Stomach (tissue), 9 donors: ENCODE results near the gene LCP1. TPM values are rescaled to one million over a fixed set of nuclear protein-coding genes. Genes with fewer than 3 reads are reported as not detected.
A peak's percentile ranks its signal among the peaks of the same experiment; 100 is the strongest.

Experiments
- DNase-seq, 2 donors: peaks; one replicate each; pipeline versions ENCODE4 v3.0.0 to v3.0.0-alpha.2; 2013 to 2019
- H3K27ac ChIP-seq, 5 donors: fragments of 200-600 bp in 4 of 5; sonication (generic) in 4 of 5; one replicate each; pipeline ENCODE4 v1.5.1; 2013 to 2019; ENCODE audit warnings: mild to moderate bottlenecking in 1 of 5, moderate library complexity in 1 of 5
- H3K27me3 ChIP-seq, 3 donors: fragments of 200-600 bp; sonication (generic); one replicate each; pipeline ENCODE4 v1.5.1; 2017 to 2019; ENCODE audit warnings: mixed run types in 1 of 3
- H3K36me3 ChIP-seq, 4 donors: fragments of 200-600 bp; sonication (generic); 1 replicate in 3 of 4; 2 replicates in 1 of 4; pipeline ENCODE4 v1.5.1; 2016 to 2019
- H3K4me1 ChIP-seq, 4 donors: fragments of 200-600 bp; sonication (generic); one replicate each; pipeline ENCODE4 v1.5.1; 2016 to 2019
- H3K4me3 ChIP-seq, 4 donors: fragments of 200-600 bp; sonication (generic) in 3 of 4; one replicate each; pipeline ENCODE4 v1.5.1; 2016 to 2019; ENCODE audit warnings: mild to moderate bottlenecking in 1 of 4
- H3K9me3 ChIP-seq, 4 donors: fragments of 200-600 bp; sonication (generic); one replicate each; pipeline ENCODE4 v1.5.1; 2016 to 2019
- EP300 ChIP-seq: sonication (generic); formaldehyde crosslinking; IDR thresholded peaks from one replicate; pipeline ENCODE4 v1.6.1; 2017; ENCODE audit warnings: antibody characterized with exemption
- POLR2A ChIP-seq, 4 donors: fragments of 450-650 bp; IDR thresholded peaks; one replicate each; pipeline ENCODE4 v1.6.1; 2016; ENCODE audit warnings: antibody characterized with exemption in 4 of 4, control low read depth in 2 of 4, mild to moderate bottlenecking in 1 of 4, moderate library complexity in 1 of 4
- POLR2AphosphoS5 ChIP-seq, 3 donors: sonication (generic); formaldehyde crosslinking; IDR thresholded peaks; one replicate each; pipeline ENCODE4 v1.6.1; 2016; ENCODE audit warnings: antibody characterized with exemption in 3 of 3
- WGBS, 5 donors: extraction: QIAGEN DNeasy Blood & Tissue Kit in 3 of 5; methylation state at CpG; one replicate each; pipeline versions ENCODE4 v1.1.5 to v1.1.7; 2013 to 2018; 5-methylcytosine and 5-hydroxymethylcytosine counted together
- intact Hi-C: fragments of 100-400 bp; cut with DNase I; formaldehyde crosslinking; loops from one replicate; pipeline ENCODE4 v1.15.1; 2023; ENCODE audit warnings: low total_unique reads
- polyA plus RNA-seq, 3 donors: library from polyadenylated mRNA; stranded (reverse); fragments of 200-250 nt; gene quantifications; one replicate each; pipeline ENCODE4 v1.2.3, GENCODE V29; 2013
- total RNA-seq, 5 donors: library from RNA; depleted of rRNA; stranded (reverse); fragments of >200 nt; gene quantifications; one replicate each; pipeline versions ENCODE4 v1.1.0 to v1.2.3, GENCODE V29; 2014 to 2016
- TF ChIP-seq, protein P1 (sequence below), 7 experiments: fragments of 450-650 bp in 4 of 7; fragments of 200-600 bp in 3 of 7; sonication (generic) in 3 of 7; IDR thresholded peaks; one replicate each; pipeline ENCODE4 v1.5.1; 2016 to 2019; ENCODE audit warnings: antibody characterized with exemption in 7 of 7, control low read depth in 2 of 7, mild to moderate bottlenecking in 1 of 7
- donor health status: healthy with polysubstance abuse.
- donor health status: Bipolar disorder and iron deficiency.
- donor health status: healthy.

LCP1 gene
- total and polyA plus RNA-seq, 8 donors, result 10.6 to 44.6 (median 20.0) TPM; not detected in 1

DNA sequence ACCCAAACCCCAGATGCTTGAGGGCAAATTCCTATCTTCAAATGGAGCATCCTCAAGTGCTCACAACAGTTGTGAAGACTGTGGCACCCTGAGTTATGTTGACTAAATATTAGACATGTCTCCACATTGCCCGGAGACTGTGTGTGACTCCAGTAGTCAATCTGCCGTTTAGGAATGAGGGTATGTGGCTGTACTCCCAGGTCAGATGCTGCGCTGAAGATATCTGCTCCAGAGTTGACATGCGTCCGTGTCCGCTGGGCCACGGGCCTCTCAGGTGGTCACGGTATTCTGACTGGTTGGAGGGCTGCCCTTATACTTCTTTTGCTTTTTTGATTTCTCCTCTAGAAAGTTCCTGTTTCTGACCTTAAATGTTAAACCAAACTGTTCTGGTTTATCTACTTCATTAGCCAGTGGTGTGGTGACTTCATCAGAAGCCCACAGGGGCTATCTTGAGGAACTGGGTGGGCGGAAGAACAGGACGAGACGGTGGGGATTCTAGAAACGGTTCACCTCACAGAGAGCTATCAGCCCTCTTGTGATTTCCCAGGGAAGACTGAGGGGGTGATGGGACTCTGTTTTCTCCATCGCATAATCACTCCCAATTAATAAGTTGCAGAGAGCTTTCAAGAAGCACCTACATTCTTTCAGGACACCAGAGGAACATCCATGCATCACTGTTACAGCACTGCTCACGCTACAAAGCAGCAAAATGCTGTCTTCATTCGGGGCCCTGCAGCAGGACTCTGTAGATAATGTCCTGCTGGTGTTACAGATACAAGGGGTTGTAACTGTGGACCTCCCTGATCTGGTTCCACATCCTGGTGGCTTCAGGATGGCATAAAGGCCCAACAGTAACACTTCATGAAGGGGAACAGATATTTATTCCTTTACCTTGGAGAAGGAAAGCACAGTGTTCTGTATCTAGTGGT, 1.3 kb upstream of the LCP1 start:
- DNase-seq, result no peak
- Histone ChIP-seq H3K4me3 (no peak overlapping the region), H3K4me1 (peaks cover 0 to 12% (median 0%) of the 10 kb centered on the region in 4 donors), H3K27ac (peak overlapping the region in 4 of 5 donors; percentile 46 to 75 (median 67)), H3K36me3 (no peaks in the 10 kb centered on the region), H3K27me3 (no peaks in the 10 kb centered on the region), H3K9me3 (no peaks in the 10 kb centered on the region)
- TF ChIP-seq POLR2A (IDR thresholded peaks at IDR 0.05) (no peak), POLR2AphosphoS5 (IDR thresholded peaks at IDR 0.05) (no peak), EP300 (no peak)
- TF ChIP-seq, protein P1, sequence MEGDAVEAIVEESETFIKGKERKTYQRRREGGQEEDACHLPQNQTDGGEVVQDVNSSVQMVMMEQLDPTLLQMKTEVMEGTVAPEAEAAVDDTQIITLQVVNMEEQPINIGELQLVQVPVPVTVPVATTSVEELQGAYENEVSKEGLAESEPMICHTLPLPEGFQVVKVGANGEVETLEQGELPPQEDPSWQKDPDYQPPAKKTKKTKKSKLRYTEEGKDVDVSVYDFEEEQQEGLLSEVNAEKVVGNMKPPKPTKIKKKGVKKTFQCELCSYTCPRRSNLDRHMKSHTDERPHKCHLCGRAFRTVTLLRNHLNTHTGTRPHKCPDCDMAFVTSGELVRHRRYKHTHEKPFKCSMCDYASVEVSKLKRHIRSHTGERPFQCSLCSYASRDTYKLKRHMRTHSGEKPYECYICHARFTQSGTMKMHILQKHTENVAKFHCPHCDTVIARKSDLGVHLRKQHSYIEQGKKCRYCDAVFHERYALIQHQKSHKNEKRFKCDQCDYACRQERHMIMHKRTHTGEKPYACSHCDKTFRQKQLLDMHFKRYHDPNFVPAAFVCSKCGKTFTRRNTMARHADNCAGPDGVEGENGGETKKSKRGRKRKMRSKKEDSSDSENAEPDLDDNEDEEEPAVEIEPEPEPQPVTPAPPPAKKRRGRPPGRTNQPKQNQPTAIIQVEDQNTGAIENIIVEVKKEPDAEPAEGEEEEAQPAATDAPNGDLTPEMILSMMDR (IDR thresholded peaks at IDR 0.05), result no peak
- 72 to 82% (median 80%) methylated on average over 12 to 15 of the region's 15 CpGs for WGBS, 5 donors
- intact Hi-C loops, result no loop called here

DNA sequence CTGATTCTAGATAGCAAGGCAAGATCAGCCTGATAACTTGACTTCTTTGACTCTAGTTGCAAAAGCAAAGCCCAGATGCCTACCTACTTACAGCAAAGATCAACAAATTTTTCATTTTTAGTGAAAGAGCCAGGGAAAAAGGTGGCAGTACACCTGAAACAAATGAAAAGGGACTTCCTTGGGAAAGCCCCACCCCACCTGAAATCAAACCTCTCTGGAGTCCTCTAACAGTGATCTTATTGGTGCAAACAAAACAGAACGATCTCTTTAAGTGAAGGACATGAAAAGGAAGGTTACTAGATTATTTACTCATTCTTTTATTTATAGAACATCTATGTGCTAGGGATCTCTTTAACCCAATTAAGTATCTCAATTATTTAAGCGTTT, 507 bp upstream of the LCP1 start:
- H3K27ac ChIP-seq, result peak overlapping the region in 4 of 5 donors; percentile 46 to 75 (median 67)
- H3K4me3 ChIP-seq, result no peak overlapping the region
- H3K4me1 ChIP-seq, result peaks cover 0 to 12% (median 0%) of the 10 kb centered on the region in 4 donors
- TF ChIP-seq POLR2AphosphoS5 (IDR thresholded peaks at IDR 0.05) (no peak), EP300 (no peak), POLR2A (IDR thresholded peaks at IDR 0.05) (no peak)
- TF ChIP-seq, protein P1 (IDR thresholded peaks at IDR 0.05), result no peak
- intact Hi-C loops, result no loop called here
- H3K27me3 ChIP-seq, result no peaks in the 10 kb centered on the region
- H3K9me3 ChIP-seq, result no peaks in the 10 kb centered on the region
- H3K36me3 ChIP-seq, result no peaks in the 10 kb centered on the region
- whole genome bisulfite sequencing, 5 donors, result 27 to 48% (median 39%) methylated on average over 2 of the region's 2 CpGs
- no peak for DNase-seq

DNA sequence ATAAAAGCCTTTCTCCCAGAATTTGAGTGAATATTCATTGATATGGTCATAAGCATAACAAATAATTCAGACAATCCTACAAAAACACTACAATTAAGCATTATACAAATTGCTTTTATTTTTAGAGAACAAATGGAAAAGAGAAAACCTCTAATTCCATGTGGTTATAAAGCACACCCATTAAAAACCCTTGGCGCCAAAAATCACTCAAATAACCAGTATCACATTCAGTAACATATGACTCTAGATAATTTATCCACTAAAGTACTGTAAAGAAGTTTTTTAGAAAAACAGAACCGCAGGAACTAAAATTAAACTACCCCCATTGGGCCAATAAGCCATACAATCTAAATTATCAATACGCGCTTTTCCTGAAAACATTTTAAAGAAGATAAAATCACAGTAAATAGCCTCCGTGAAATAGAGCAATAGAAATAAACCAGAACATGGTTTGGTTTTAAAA, 569 bp downstream of the LCP1 start:
- no peaks in the 10 kb centered on the region for H3K27me3 ChIP-seq
- no peak for DNase-seq
- H3K27ac ChIP-seq, result peak overlapping the region in 4 of 5 donors; percentile 5 to 75 (median 70)
- WGBS, 5 donors, result 67 to 88% (median 80%) methylated on average over 5 of the region's 5 CpGs
- H3K9me3 ChIP-seq, result no peaks in the 10 kb centered on the region
- H3K4me3 ChIP-seq, result peak overlapping the region; percentile 16 to 38 (median 30)
- no peaks in the 10 kb centered on the region for H3K36me3 ChIP-seq
- TF ChIP-seq EP300 (no peak), POLR2AphosphoS5 (IDR thresholded peaks at IDR 0.05) (no peak), POLR2A (IDR thresholded peaks at IDR 0.05) (no peak)
- TF ChIP-seq, protein P1 (IDR thresholded peaks at IDR 0.05), result no peak
- peaks cover 0 to 12% (median 0%) of the 10 kb centered on the region in 4 donors for H3K4me1 ChIP-seq
- intact Hi-C loops, result no loop called here

DNA sequence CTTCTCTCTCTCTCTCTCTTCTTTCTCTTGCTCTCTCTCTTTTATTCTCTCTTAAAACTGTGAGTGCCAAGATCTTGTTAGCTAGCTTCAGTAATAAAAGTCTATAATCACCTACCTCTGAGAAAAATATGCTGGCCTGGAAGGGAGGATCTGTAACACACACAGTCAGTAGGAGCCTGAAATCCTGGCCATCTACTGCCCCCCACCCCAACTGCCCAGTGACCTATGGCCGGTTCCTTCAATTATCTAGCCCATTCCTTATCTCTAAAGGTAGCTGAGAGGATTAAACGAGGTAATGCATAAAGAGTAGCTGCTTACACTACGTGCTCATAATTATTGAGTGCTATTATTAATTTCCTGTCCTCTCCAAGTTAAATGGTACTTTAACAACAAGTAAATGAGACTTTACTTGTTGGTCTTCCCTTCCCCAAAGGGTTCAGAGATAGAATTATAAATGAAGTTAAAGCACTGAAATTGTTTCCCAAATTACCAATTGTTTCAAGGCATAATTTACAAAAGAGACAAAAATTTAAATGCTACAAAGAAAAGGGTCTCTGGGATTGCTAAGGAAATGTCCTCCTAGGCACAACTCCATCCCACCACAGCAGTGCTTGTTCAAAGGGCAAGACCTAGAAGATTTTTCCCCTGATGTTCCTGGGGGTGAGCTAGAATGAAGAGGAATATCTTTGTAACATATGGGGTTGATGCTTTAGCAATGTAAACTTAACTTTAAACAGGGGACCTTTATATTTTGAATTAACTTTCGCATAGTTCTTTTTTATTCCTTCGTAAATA, 1.8 kb downstream of the LCP1 start:
- 37 to 43% (median 40%) methylated on average over 5 of the region's 5 CpGs for WGBS, 5 donors

More for the DNA sequence above, 1.8 kb downstream of the LCP1 start:
- TF ChIP-seq, protein P1 (IDR thresholded peaks at IDR 0.05), result no peak
- TF ChIP-seq POLR2AphosphoS5 (IDR thresholded peaks at IDR 0.05) (no peak), POLR2A (IDR thresholded peaks at IDR 0.05) (no peak), EP300 (no peak)
- Histone ChIP-seq H3K27ac (peak overlapping the region in 4 of 5 donors; percentile 57 to 75 (median 70)), H3K27me3 (no peaks in the 10 kb centered on the region), H3K36me3 (no peaks in the 10 kb centered on the region), H3K4me3 (peak overlapping the region in 3 of 4 donors; percentile 23 to 38 (median 33)), H3K9me3 (no peaks in the 10 kb centered on the region), H3K4me1 (peaks cover 0 to 14% (median 0%) of the 10 kb centered on the region in 4 donors)
- intact Hi-C loops, result no loop called here
- no peak for DNase-seq
